ENCODE measurements around the gene CPN2. TPM values are rescaled to one million over a fixed set of nuclear protein-coding genes. Genes with fewer than 3 reads are reported as not detected.

The CPN2 gene
- total and polyA plus RNA-seq, 2 experiments from 2014 or later: 0.10 to 0.14 TPM

DNA sequence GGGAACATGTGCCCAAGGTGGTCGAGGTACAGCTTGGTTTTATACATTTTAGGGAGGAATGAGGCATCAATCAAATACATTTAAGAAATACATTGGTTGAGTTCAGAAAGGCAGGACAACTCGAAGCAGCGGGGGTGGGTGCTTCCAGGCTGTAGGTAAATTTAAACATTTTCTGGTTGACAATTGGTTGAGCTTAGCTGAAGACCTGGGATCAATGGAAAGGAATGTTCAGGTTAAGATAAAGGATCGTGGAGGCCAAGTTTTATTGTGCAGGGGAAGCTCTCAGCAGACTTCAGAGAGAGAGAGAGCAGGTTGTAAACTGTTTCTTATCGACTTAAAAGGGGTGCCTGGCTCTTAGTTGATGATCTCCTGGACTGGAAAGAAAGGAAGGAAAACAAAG is 11.3 kb downstream of the CPN2 start:
- Histone ChIP-seq H3K36me3 (ENCODE audit: insufficient read depth) (no peaks in the 10 kb centered on the region), H3K4me2 (peak overlapping the region; percentile 20), H3K9me2 (ENCODE audit: insufficient read depth) (no peaks in the 10 kb centered on the region), H3K27ac (ENCODE audit: low read depth) (no peak overlapping the region), H4K20me1 (replicated peaks; ENCODE audit: insufficient read depth) (no peaks in the 10 kb centered on the region), H3K4me3 (no peak overlapping the region), H3F3A (replicated peaks; ENCODE audit: low read depth) (no peaks in the 10 kb centered on the region), H3K4me1 (ENCODE audit: insufficient read depth) (peaks cover 19% of the 10 kb centered on the region), H3K27me3 (ENCODE audit: insufficient read depth) (peaks cover 12% of the 10 kb centered on the region; the same call in 1 of the 2 replicates), H2AFZ (no peak overlapping the region), H3K79me2 (replicated peaks; ENCODE audit: insufficient read depth) (no peaks in the 10 kb centered on the region)
- no peaks in the 10 kb centered on the region for H3K9me3 Mint-ChIP-seq
- ATAC-seq (peak; percentile 6; the same call in 1 of the 3 replicates), DNase-seq (ENCODE audit: low spot score) (peak; percentile 43)
- H3K4me1 Mint-ChIP-seq: peaks cover 23% of the 10 kb centered on the region
- H3K4me3 Mint-ChIP-seq: peak overlapping the region; percentile 8; the same call in 1 of the 3 replicates
- TF ChIP-seq CREB1 (CRISPR knock-in tag; IDR thresholded peaks at IDR 0.05; ENCODE audit: low read depth) (no peak), EZH2 (IDR thresholded peaks at IDR 0.05; ENCODE audit: low read depth, unreplicated experiment) (no peak), STAT1 (IDR thresholded peaks at IDR 0.05; ENCODE audit: unreplicated experiment) (no peak), JUNB (IDR thresholded peaks at IDR 0.05; ENCODE audit: unreplicated experiment) (no peak), POLR2AphosphoS5 (IDR thresholded peaks at IDR 0.05; ENCODE audit: low read depth) (no peak), ZNF331 (CRISPR knock-in tag; IDR thresholded peaks at IDR 0.05; ENCODE audit: low read depth) (no peak), EZH2phosphoT487 (IDR thresholded peaks at IDR 0.05; ENCODE audit: unreplicated experiment) (no peak), ZNF462 (CRISPR knock-in tag; IDR thresholded peaks at IDR 0.05) (no peak), ZNF114 (CRISPR knock-in tag; IDR thresholded peaks at IDR 0.05) (no peak), CTCF (conservative IDR thresholded peaks at IDR 0.05; ENCODE audit: low read depth in 2 of 2) (no peak), NANOG (IDR thresholded peaks at IDR 0.05; ENCODE audit: borderline replicate concordance) (no peak)
- TF ChIP-seq, protein P1, sequence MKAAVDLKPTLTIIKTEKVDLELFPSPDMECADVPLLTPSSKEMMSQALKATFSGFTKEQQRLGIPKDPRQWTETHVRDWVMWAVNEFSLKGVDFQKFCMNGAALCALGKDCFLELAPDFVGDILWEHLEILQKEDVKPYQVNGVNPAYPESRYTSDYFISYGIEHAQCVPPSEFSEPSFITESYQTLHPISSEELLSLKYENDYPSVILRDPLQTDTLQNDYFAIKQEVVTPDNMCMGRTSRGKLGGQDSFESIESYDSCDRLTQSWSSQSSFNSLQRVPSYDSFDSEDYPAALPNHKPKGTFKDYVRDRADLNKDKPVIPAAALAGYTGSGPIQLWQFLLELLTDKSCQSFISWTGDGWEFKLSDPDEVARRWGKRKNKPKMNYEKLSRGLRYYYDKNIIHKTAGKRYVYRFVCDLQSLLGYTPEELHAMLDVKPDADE (IDR thresholded peaks at IDR 0.05): no peak
- TF ChIP-seq, protein P2, sequence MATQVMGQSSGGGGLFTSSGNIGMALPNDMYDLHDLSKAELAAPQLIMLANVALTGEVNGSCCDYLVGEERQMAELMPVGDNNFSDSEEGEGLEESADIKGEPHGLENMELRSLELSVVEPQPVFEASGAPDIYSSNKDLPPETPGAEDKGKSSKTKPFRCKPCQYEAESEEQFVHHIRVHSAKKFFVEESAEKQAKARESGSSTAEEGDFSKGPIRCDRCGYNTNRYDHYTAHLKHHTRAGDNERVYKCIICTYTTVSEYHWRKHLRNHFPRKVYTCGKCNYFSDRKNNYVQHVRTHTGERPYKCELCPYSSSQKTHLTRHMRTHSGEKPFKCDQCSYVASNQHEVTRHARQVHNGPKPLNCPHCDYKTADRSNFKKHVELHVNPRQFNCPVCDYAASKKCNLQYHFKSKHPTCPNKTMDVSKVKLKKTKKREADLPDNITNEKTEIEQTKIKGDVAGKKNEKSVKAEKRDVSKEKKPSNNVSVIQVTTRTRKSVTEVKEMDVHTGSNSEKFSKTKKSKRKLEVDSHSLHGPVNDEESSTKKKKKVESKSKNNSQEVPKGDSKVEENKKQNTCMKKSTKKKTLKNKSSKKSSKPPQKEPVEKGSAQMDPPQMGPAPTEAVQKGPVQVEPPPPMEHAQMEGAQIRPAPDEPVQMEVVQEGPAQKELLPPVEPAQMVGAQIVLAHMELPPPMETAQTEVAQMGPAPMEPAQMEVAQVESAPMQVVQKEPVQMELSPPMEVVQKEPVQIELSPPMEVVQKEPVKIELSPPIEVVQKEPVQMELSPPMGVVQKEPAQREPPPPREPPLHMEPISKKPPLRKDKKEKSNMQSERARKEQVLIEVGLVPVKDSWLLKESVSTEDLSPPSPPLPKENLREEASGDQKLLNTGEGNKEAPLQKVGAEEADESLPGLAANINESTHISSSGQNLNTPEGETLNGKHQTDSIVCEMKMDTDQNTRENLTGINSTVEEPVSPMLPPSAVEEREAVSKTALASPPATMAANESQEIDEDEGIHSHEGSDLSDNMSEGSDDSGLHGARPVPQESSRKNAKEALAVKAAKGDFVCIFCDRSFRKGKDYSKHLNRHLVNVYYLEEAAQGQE (IDR thresholded peaks at IDR 0.05; ENCODE audit: unreplicated experiment): no peak
- H3K36me3 Mint-ChIP-seq (ENCODE audit: low read depth): no peaks in the 10 kb centered on the region
- peaks cover 30% of the 10 kb centered on the region for H3K27me3 Mint-ChIP-seq (ENCODE audit: insufficient read depth, low read depth, poor library complexity)
- H3K27ac Mint-ChIP-seq: peak overlapping the region; percentile 10; the same call in 1 of the 2 replicates

Data from GM23338 (cell line).